Measurements from ENCODE around the gene PLXNB1.

PLXNB1 gene

DNA sequence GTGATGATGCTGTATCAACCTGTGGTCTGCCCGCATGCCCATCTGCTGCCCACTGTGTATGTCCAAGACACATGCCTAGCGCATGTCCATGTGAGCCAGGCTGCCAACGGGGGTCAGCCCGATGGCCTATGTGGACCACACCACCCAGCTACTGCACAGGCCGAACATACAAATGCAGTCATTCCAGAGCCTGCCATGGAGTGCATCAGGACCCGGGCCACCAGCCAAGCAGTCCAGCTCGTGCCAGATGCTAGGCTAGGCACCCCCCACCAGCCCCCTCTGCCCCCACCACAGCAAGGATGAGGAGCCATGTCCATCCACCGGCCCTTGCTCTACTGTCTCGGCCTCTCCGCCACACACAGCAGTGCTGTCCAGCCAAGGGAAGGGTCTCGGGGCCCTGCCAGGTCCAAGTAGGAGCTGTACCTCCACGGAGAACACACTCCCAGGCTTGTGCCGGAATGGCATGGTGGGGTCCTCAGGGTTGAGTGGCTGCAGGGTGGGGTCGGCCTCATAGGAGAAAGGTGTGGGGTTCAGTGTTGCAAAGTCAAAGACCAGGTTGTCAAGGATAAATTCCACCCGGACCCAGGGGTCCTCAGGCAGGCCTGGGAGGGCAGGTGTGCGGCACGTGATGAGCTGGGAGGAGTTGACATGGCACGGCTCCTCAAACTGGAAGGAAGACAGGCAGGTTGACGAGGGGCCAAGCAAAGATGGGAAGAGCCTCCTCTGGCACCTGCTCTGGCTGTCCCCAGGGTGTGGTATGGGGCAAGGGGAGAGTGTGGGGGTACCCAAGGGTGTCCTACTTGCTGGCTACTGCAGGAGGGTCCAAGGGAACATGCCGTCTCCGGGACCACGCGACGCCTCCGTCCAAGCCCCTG lies 15.3 kb downstream of the PLXNB1 start:
- Histone ChIP-seq H3K4me1 (ENCODE audit: insufficient read depth, low read length) (no peaks in the 10 kb centered on the region), H3K9ac (ENCODE audit: low read depth, low read length) (no peak overlapping the region), H3K27me3 (ENCODE audit: insufficient read depth, low read length) (no peaks in the 10 kb centered on the region), H3K4me3 (ENCODE audit: low read length) (no peak overlapping the region), H3K9me3 (ENCODE audit: insufficient read depth, low read depth, low read length) (no peaks in the 10 kb centered on the region), H3K27ac (ENCODE audit: low read length) (no peak overlapping the region), H3K36me3 (ENCODE audit: insufficient read depth, low read depth, low read length) (peaks cover 99% of the 10 kb centered on the region)

DNA sequence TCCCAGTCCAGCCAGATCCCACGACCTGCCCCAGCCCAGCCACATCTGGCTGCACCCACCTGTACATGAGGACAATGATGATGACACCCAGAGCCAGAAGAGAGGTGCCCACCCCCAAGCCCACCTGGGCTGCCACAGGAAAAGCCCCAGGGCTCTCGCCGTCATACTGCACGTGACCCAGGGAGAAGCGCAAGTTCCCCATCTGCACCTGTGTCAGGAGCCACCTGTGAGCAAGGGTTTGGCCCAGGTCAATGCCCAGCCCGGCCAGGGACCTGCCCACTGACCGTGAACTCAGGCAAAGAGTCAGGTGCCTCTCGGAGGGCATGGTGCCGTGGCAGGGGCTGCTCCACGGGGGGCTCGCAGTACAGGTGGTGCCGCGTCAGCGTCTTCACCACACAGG lies 16.3 kb downstream of the PLXNB1 start:
- Histone ChIP-seq H3K4me1 (ENCODE audit: insufficient read depth, low read length) (no peaks in the 10 kb centered on the region), H3K9me3 (ENCODE audit: insufficient read depth, low read depth, low read length) (no peaks in the 10 kb centered on the region), H3K27ac (ENCODE audit: low read length) (no peak overlapping the region), H3K27me3 (ENCODE audit: insufficient read depth, low read length) (no peaks in the 10 kb centered on the region), H3K4me3 (ENCODE audit: low read length) (no peak overlapping the region), H3K36me3 (ENCODE audit: insufficient read depth, low read depth, low read length) (peaks cover 99% of the 10 kb centered on the region), H3K9ac (ENCODE audit: low read depth, low read length) (no peak overlapping the region)

DNA sequence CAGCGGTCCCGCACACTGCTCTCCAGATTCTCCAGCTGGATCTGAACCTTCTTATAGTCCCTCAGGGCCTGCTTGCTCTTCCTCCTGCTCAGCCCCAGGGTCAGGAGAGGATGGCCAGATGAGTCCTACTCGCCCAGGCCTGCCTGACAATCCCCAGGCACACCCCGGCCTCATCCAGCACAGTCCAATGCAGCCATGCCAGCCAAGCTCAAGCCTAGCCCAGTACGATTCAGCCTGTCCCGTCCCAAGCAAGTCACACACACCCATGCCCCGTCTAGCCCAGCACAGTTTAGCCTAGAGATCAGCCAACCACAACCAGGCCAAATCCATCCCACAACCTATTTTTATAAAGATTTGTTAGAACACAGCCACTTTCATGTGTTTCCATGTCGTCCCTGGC lies 16.8 kb downstream of the PLXNB1 start:
- peaks cover 99% of the 10 kb centered on the region for H3K36me3 ChIP-seq (ENCODE audit: insufficient read depth, low read depth, low read length)
- no peak overlapping the region for H3K4me3 ChIP-seq (ENCODE audit: low read length)
- H3K9me3 ChIP-seq (ENCODE audit: insufficient read depth, low read depth, low read length), result no peaks in the 10 kb centered on the region
- H3K4me1 ChIP-seq (ENCODE audit: insufficient read depth, low read length), result no peaks in the 10 kb centered on the region
- no peaks in the 10 kb centered on the region for H3K27me3 ChIP-seq (ENCODE audit: insufficient read depth, low read length)
- H3K9ac ChIP-seq (ENCODE audit: low read depth, low read length), result no peak overlapping the region
- H3K27ac ChIP-seq (ENCODE audit: low read length), result no peak overlapping the region

DNA sequence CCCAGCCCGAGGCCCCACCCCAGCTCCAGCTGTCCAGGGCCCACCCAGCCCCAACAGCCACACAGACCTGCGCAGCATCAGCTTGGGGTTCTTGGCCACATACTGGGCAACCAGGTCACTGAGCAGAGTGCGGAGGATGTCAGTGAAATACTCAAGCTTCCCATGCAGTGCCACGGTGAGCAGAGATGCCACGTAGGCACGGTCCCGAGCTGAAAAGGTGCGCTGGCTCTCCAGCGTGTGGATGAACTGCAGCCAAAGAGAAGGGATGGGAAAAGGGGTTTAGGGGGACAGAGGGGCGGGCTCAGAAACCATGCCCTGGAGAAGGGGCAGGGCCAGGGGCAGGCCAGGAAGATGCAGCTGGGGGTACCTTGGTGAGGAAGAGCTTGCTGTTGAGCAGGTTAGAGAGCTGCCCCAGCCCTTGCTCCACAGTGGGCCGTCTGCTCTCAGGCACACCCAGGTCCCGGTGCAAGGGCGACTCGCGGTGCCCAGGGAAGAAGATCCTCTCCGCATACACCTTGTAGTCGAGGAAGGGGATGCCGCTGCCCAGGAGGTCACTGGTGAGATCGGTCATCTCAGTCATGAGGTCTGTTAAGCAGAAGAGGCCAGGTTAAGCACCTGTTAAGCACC lies 17.4 kb downstream of the PLXNB1 start:
- Histone ChIP-seq H3K9ac (ENCODE audit: low read depth, low read length) (no peak overlapping the region), H3K27me3 (ENCODE audit: insufficient read depth, low read length) (no peaks in the 10 kb centered on the region), H3K4me3 (ENCODE audit: low read length) (no peak overlapping the region), H3K9me3 (ENCODE audit: insufficient read depth, low read depth, low read length) (no peaks in the 10 kb centered on the region), H3K4me1 (ENCODE audit: insufficient read depth, low read length) (no peaks in the 10 kb centered on the region), H3K36me3 (ENCODE audit: insufficient read depth, low read depth, low read length) (peaks cover 99% of the 10 kb centered on the region), H3K27ac (ENCODE audit: low read length) (no peak overlapping the region)

DNA sequence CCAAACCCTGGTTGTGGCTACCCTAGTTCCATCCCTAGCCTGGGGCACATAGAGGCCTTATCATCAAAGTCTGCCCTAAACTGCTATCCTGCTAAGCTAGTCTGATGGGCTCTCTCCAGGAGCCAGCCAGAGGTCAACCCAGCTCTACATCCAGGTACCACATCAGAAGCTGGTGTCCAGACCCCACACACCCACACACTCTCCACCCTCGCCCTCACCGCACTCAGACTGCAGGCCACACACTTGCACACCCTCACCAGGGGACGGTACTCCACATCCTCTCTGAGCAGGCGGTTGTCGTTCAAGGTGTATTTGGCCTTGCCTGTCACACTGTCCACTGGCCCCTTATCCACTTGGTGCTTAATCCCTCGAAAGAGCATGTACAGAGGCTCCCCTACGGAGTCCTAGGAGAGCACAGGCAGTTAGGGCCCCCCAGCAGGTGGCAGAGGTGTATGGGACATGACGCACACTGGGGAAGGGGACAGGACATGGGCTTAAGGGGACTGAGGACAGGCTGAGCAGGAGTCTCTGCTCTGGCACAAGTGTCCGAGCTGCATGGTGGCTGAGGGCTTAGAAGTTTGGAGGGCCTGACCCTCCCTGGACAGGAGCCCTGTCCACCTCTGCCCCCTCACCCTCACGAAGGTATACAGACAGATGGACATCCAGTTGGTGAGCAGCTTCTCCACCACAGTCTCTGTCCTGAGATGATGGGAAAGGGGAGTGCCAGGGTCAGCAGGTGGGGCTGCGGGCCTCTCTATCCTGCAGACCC lies 18.1 kb downstream of the PLXNB1 start:
- H3K9ac ChIP-seq (ENCODE audit: low read depth, low read length), result no peak overlapping the region

DNA sequence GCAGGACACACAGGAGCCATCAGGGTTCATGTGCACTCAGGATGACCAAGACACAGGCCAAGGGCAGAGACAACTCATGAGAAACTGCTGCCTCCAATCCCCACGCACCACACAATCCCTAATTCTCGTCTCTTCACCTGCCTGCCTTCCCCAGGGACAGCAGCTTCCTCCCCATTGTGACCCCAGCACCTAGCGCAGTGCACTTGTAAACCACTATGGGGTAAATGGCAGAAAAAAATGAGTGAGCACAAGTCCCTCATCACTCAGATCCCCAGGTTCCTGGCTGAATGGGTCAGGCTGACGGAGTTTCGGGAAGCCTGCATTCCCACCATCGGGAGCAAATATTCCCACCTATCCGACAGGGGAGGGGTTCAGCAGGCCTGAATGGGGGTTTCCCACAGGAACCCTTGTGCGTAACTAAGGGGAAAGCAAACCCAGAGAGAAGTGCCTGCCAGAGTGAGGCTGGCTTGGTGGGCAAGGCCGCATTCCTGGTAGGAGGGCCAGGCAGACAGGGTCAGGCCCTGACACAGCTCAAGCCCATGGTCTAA lies 18.8 kb downstream of the PLXNB1 start:
- H3K9me3 ChIP-seq (ENCODE audit: insufficient read depth, low read depth, low read length), result no peaks in the 10 kb centered on the region
- no peaks in the 10 kb centered on the region for H3K4me1 ChIP-seq (ENCODE audit: insufficient read depth, low read length)
- H3K4me3 ChIP-seq (ENCODE audit: low read length), result no peak overlapping the region
- H3K36me3 ChIP-seq (ENCODE audit: insufficient read depth, low read depth, low read length), result peaks cover 99% of the 10 kb centered on the region
- H3K27ac ChIP-seq (ENCODE audit: low read length), result no peak overlapping the region
- no peaks in the 10 kb centered on the region for H3K27me3 ChIP-seq (ENCODE audit: insufficient read depth, low read length)
- H3K9ac ChIP-seq (ENCODE audit: low read depth, low read length), result no peak overlapping the region

More for the DNA sequence above, 18.1 kb downstream of the PLXNB1 start:
- H3K27ac ChIP-seq (ENCODE audit: low read length), result no peak overlapping the region
- no peak overlapping the region for H3K4me3 ChIP-seq (ENCODE audit: low read length)
- no peaks in the 10 kb centered on the region for H3K27me3 ChIP-seq (ENCODE audit: insufficient read depth, low read length)
- H3K4me1 ChIP-seq (ENCODE audit: insufficient read depth, low read length), result no peaks in the 10 kb centered on the region
- no peaks in the 10 kb centered on the region for H3K9me3 ChIP-seq (ENCODE audit: insufficient read depth, low read depth, low read length)
- H3K36me3 ChIP-seq (ENCODE audit: insufficient read depth, low read depth, low read length), result peaks cover 99% of the 10 kb centered on the region

DNA sequence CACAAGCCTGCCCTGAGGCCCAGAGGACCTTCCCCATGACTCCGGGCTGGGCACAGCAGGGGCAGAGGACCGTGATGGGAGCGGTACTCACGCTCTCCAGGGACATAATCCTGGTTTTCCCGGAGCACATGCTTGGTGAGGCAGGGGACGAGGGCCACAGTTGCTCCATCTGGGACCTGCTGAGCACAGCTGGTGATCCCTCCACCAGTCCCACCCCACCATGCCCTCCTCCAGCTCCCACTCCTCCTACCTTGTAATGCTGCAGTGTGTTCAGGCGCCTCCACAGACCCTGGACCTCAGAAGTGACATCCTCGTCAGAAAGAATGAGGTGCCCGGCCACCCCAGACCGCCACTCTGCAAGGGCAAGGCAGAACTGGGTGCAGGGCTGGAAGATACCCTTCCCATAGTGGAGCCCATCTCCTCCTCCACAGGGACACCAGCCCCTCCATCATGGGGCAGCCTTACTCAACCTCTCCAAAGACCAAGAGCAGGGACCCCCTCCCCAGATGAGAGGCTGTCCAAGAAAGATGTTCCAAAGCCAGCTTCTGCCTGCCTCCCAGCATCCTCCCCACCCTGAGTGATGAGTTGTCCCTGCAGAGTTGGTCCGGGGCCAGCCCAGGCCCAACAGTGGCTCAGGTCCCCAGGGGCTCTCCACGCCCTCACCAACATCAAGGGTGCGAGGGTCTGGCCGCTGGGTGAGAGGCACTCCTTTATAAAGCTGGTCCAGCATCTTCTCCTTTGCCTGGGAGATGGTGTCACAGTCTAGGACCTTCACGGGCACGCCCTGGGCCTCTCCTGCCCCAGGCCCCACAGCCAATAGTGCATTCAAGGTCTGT lies 19.5 kb downstream of the PLXNB1 start:
- Histone ChIP-seq H3K4me3 (ENCODE audit: low read length) (no peak overlapping the region), H3K27ac (ENCODE audit: low read length) (no peak overlapping the region), H3K27me3 (ENCODE audit: insufficient read depth, low read length) (no peaks in the 10 kb centered on the region), H3K9me3 (ENCODE audit: insufficient read depth, low read depth, low read length) (no peaks in the 10 kb centered on the region), H3K4me1 (ENCODE audit: insufficient read depth, low read length) (no peaks in the 10 kb centered on the region), H3K36me3 (ENCODE audit: insufficient read depth, low read depth, low read length) (peaks cover 99% of the 10 kb centered on the region), H3K9ac (ENCODE audit: low read depth, low read length) (no peak overlapping the region)

DNA sequence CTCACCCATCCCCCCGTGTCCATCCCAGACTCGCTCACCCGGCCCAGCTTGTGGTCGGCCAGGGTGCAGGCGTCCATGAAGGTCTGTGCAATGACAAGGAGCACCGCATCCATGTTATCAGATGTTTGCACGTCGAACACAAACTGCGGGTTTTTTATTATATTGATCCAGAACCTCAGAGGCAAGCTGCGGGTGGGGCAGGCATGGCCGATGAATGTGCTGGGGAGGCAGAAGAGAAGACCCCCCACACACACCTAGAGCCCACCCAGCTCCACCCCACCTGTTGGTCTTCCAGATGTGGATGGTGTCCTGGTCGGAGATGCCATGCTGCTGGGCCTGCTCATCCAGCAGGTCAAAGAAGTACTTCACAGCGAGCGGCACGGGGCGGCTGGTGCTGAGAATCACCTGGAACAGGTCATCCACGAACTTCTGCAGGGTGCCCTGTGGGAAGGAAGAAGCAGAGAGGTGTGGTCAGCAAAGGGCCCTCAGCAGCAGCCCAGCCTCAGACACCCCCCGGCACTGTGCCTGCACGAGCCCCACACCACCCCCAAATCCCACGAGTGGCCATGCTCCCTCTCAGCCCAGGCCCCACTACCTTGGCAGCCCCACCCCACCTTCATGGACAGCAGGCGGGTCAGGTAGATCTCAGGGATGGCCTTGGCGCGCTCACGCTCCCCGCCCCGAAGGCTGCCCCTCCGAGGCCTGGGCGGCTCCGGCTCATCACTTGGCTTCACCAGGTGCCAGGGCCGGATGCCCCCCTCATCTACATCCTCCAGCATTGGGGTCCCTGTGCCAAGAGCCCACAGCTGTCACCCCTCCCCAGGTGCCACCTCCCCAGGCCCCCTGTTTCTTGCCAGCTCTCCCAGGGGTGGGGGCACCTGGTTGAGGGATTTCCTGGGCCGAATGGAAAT lies 20.3 kb downstream of the PLXNB1 start:
- Histone ChIP-seq H3K4me1 (ENCODE audit: insufficient read depth, low read length) (no peaks in the 10 kb centered on the region), H3K27ac (ENCODE audit: low read length) (no peak overlapping the region), H3K36me3 (ENCODE audit: insufficient read depth, low read depth, low read length) (peaks cover 99% of the 10 kb centered on the region), H3K9me3 (ENCODE audit: insufficient read depth, low read depth, low read length) (no peaks in the 10 kb centered on the region), H3K9ac (ENCODE audit: low read depth, low read length) (no peak overlapping the region), H3K4me3 (ENCODE audit: low read length) (no peak overlapping the region), H3K27me3 (ENCODE audit: insufficient read depth, low read length) (no peaks in the 10 kb centered on the region)

DNA sequence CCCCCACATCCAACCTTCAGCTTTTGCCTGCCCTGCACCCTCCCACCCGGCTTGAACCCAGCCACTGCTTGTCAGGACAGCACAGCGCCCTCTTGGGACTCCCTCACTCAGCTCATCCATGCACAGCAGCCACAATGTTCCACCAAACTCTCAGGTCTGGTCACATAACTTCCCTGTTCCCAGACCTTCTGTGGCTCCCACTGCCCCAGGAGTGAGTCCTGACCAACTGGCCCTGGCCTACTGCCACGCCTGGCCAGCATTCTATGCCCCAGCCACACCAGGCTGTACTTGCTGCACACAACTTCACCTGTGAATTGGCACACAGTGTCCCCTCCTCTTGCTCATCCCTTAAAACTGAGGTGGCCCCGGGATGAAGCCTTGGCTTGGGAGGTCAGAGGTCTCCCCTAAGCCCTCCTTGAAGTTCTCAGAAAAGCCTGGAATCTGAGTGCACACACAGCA lies 21.0 kb downstream of the PLXNB1 start:
- H3K27ac ChIP-seq (ENCODE audit: low read length), result no peak overlapping the region
- H3K9ac ChIP-seq (ENCODE audit: low read depth, low read length), result no peak overlapping the region
- peaks cover 99% of the 10 kb centered on the region for H3K36me3 ChIP-seq (ENCODE audit: insufficient read depth, low read depth, low read length)
- H3K4me1 ChIP-seq (ENCODE audit: insufficient read depth, low read length), result no peaks in the 10 kb centered on the region
- no peaks in the 10 kb centered on the region for H3K9me3 ChIP-seq (ENCODE audit: insufficient read depth, low read depth, low read length)
- H3K4me3 ChIP-seq (ENCODE audit: low read length), result no peak overlapping the region
- H3K27me3 ChIP-seq (ENCODE audit: insufficient read depth, low read length), result no peaks in the 10 kb centered on the region

DNA sequence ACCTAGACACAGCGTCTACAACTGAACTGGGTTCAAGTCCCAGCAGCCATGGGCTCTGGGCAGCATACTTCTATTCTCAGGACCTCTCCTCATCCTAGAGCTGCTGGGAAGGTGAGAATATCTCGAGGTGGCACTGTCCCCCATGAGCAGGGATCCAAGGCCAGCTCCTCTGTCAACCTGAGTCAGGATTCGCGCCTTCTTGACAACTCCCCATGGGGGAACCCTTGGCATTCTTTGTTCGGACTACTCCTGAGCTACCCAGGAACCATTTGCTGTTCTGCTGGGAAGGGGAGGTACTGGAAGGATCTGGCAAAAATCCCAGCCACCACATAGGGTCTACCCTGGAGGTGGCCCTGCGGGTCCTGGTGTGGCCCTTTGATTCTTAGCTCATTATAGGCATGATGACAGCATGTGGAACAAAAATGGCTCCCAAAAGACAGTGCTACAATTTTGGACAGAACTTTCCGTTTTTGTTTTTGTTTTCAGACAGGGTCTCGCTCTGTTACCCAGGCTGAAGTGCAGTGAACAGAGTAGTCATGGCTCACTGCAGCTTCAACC lies 22.3 kb downstream of the PLXNB1 start:
- H3K36me3 ChIP-seq (ENCODE audit: insufficient read depth, low read depth, low read length), result peaks cover 99% of the 10 kb centered on the region
- H3K9me3 ChIP-seq (ENCODE audit: insufficient read depth, low read depth, low read length), result no peaks in the 10 kb centered on the region

More for the DNA sequence above, 22.3 kb downstream of the PLXNB1 start:
- Histone ChIP-seq H3K9ac (ENCODE audit: low read depth, low read length) (no peak overlapping the region), H3K27ac (ENCODE audit: low read length) (no peak overlapping the region), H3K4me1 (ENCODE audit: insufficient read depth, low read length) (no peaks in the 10 kb centered on the region), H3K27me3 (ENCODE audit: insufficient read depth, low read length) (no peaks in the 10 kb centered on the region), H3K4me3 (ENCODE audit: low read length) (no peak overlapping the region)
